LoVo (cell line): Measurements from ENCODE around the gene SIX5.

ENCODE experiments used
- DNase-seq: peaks from one replicate; pipeline ENCODE4 v3.0.0-alpha.2; 2016; ENCODE audit warnings: low spot score

SIX5 gene

GRCh38 chr19:45773384-45773783, 4.3 kb upstream of the SIX5 start:
- DNase-seq: no peak

DNA sequence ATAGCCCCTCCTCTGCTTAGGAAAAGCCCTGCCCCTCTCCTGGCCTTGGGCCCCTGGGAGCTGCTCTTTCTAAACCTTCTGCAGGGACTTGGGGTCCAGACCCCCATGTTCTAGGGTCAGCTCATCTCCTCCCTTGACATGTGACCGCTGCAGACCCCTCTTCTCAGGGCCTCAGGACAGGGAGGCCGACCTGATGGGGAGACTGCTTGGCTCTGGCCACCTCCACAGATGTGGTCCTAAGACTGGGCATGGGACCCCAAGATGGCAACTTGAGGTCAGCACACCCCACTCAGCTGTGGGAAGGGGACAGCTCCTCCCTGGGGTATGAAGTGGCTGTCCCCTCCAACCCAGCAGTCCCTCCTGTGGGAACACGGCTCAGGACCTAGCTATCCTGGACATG, 3.9 kb upstream of the SIX5 start:
- DNase-seq: no peak

GRCh38 chr19:45772130-45772840, 3.2 kb upstream of the SIX5 start:
- DNase-seq: no peak

GRCh38 chr19:45771311-45771933, 2.4 kb upstream of the SIX5 start:
- DNase-seq: no peak

GRCh38 chr19:45770192-45771101, 1.4 kb upstream of the SIX5 start:
- DNase-seq: peak; percentile 89

DNA sequence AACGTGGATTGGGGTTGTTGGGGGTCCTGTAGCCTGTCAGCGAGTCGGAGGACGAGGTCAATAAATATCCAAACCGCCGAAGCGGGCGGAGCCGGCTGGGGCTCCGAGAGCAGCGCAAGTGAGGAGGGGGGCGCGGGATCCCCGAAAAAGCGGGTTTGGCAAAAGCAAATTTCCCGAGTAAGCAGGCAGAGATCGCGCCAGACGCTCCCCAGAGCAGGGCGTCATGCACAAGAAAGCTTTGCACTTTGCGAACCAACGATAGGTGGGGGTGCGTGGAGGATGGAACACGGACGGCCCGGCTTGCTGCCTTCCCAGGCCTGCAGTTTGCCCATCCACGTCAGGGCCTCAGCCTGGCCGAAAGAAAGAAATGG, 754 bp upstream of the SIX5 start:
- peak; percentile 19 for DNase-seq

GRCh38 chr19:45768655-45768983, 433 bp downstream of the SIX5 start:
- peak; percentile 36 for DNase-seq

DNA sequence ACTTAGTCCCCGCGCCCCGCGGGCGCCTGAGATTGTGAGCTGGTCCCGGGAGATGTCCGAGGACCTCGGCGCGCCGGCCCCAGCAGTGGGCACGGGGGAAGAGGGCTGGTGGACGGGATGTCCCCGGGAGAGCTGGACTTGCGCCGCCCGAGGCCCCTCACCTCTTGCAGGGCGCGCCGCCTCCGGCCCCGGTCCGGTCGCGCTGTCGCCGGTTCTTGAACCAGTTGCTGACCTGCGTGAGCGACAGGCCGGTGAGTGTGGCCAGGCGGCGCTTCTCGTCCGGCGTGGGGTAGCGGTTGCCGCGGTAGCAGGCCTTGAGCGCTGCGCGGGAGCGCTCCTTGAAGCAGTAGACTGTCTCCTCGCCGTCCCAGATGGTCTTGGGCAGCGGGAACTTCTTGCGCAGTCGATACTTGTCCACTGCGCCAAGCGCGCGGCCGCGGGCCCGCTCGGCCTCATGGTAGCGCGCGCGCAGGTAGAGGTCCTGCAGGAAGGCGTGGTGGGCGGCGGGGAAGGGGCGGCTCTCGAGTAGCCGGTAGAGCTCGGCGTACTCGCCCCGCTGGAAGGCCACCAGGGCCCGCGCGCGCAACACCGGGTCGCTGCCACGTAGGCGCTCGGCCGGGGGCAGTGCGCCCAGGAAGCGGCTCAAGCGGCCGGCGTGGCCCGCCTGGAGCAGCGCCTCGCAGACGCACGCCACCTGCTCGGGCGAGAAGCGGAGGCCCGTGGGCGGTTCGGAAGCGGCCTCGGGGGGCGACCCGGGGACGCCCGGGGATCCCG, 984 bp downstream of the SIX5 start:
- DNase-seq: peak; percentile 37

GRCh38 chr19:45767410-45767880, 1.6 kb downstream of the SIX5 start:
- DNase-seq: peak; percentile 44

GRCh38 chr19:45766869-45767346, 2.1 kb downstream of the SIX5 start:
- no peak for DNase-seq

- no peak for DNase-seq
Observed at GRCh38 chr19:45766296-45766868, 2.7 kb downstream of the SIX5 start.

- DNase-seq: no peak
Observed at GRCh38 chr19:45765702-45766295, 3.3 kb downstream of the SIX5 start.

GRCh38 chr19:45764945-45765701, 3.9 kb downstream of the SIX5 start:
- DNase-seq: no peak

- DNase-seq: no peak
Observed at GRCh38 chr19:45764475-45764874, 4.6 kb downstream of the SIX5 start.

DNA sequence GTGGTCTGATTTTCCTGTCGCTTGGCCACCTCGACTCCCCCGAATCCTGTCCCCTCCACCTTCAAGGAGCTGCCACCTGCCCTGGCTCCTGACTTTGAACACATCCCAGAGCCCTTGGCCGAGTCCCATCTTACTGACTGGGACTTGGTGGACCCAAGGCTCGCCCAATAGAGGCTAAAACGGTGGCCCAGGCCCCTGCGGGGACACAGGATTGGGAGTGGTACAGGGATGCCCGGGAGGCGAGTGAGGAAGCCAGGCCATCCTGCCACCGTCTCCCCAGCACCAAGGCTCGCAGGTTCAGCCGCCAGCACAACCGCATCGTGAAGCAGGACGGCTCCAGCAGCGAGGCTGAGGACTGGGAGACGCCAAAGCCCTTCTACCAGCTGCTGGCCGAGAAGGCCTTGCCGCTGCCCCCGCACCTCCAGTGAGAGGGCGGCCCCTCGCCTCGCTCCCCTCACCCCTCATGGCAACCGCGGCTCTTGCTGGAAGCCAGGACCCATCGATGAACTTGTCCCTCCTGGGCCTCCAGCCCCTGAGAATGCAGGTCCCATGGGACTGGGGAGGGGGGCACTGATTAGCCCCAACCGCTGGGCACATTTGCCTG, 5.3 kb downstream of the SIX5 start:
- DNase-seq: no peak

GRCh38 chr19:45762870-45763631, 6.0 kb downstream of the SIX5 start:
- DNase-seq: no peak

DNA sequence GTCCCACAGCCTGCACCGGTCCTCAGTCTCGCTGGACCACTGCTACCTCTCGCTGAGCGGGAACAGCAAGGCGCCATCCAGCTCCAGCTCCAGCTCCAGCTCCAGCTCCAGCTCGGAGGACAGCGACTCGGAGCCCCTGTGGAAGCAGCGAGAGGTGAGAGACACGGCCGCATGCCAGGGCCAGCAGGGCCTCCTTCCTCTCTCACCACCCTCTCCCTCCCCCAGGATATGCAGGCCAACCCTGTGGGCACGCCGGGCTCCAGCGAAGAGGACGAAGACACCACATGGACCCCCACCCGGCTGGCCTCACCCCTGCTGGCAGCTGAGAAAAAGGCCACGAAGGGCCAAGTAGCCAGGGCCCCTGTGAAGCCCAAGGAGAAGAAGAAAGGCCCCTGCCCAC, 7.3 kb downstream of the SIX5 start:
- DNase-seq: no peak

- no peak for DNase-seq
Observed at GRCh38 chr19:45758921-45759320, 10.1 kb downstream of the SIX5 start.

DNA sequence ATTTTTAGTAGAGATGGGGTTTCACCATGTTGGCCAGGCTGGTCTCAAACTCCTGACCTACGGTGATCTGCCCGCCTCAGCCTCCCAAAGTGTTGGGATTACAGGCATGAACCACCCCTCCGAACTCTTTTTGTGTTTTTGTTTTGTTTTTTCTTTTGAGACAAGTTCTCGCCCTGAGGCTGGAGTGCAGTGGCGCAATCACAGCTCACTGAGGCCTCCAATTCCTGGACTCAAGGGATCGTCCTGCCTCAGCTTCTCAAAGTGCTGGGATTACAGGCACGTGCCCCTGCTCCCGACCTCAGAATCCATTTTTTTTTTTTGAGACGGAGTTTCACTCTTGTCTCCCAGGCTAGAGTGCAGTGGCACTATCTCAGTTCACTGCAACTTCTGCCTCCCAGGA, 11.4 kb downstream of the SIX5 start:
- DNase-seq: no peak
